Breast epithelium (tissue), 3 donors: Measurements from ENCODE around the gene PLOD2.

ENCODE experiments used
- POLR2A ChIP-seq: fragments of 450-650 bp; IDR thresholded peaks from one replicate; pipeline ENCODE4 v1.6.1; 2016; ENCODE audit warnings: antibody characterized with exemption, mild to moderate bottlenecking, moderate library complexity
- POLR2AphosphoS5 ChIP-seq, 3 donors: sonication (generic); formaldehyde crosslinking; IDR thresholded peaks; one replicate each; pipeline ENCODE4 v1.6.1; 2017; ENCODE audit warnings: antibody characterized with exemption in 3 of 3
- TF ChIP-seq, protein P1 (sequence below), 3 donors: fragments of 450-650 bp; IDR thresholded peaks; one replicate each; pipeline ENCODE4 v1.5.1; 2016 to 2017; ENCODE audit warnings: antibody characterized with exemption in 3 of 3, mild to moderate bottlenecking in 3 of 3, moderate library complexity in 3 of 3

DNA sequence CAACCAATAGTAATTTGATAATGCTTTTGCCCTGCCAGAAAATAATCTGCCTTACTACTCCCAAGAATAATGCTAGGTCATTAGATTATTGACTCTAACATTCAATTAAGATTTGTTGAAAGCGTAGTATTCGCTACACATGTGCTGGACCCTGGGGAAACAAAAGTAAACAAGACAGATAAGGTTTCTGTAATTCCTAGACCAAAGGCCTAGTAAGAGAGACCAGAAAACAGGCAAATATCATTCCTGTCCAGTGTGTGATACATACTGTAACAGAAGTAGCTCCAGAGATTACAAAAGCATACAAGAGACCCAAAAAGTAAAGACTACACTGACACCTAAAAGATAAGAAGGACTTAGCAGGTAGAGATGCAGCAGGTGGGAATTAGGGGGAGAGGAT lies 60.8 kb downstream of the PLOD2 start:
- TF ChIP-seq, protein P1, sequence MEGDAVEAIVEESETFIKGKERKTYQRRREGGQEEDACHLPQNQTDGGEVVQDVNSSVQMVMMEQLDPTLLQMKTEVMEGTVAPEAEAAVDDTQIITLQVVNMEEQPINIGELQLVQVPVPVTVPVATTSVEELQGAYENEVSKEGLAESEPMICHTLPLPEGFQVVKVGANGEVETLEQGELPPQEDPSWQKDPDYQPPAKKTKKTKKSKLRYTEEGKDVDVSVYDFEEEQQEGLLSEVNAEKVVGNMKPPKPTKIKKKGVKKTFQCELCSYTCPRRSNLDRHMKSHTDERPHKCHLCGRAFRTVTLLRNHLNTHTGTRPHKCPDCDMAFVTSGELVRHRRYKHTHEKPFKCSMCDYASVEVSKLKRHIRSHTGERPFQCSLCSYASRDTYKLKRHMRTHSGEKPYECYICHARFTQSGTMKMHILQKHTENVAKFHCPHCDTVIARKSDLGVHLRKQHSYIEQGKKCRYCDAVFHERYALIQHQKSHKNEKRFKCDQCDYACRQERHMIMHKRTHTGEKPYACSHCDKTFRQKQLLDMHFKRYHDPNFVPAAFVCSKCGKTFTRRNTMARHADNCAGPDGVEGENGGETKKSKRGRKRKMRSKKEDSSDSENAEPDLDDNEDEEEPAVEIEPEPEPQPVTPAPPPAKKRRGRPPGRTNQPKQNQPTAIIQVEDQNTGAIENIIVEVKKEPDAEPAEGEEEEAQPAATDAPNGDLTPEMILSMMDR (IDR thresholded peaks at IDR 0.05) = no peak
- TF ChIP-seq POLR2A (no peak), POLR2AphosphoS5 (IDR thresholded peaks at IDR 0.05) (no peak)
